ENCODE data around the gene ZNF620.
"Not testable (repeated sequence)": the region's sequence is repeated elsewhere in the genome, so short reads cannot be mapped to it uniquely, and the experiment has no call there.

The ZNF620 gene

GRCh38 chr3:40504636-40505430, 1.0 kb upstream of the ZNF620 start:
- DNase-seq, result peak; percentile 4

GRCh38 chr3:40511031-40511718, 5.3 kb downstream of the ZNF620 start:
- no peak for DNase-seq

GRCh38 chr3:40516201-40516600, 10.4 kb downstream of the ZNF620 start:
- no peak for DNase-seq

- DNase-seq, result no peak
These were observed 12.2 kb downstream of the ZNF620 start for GRCh38 chr3:40518067-40518466.

- no peak for DNase-seq
These were observed 13.0 kb downstream of the ZNF620 start for GRCh38 chr3:40518848-40519247.

GRCh38 chr3:40521254-40521653, 15.4 kb downstream of the ZNF620 start:
- no peak for DNase-seq

GRCh38 chr3:40523781-40524180, 17.9 kb downstream of the ZNF620 start:
- no peak for DNase-seq

DNA sequence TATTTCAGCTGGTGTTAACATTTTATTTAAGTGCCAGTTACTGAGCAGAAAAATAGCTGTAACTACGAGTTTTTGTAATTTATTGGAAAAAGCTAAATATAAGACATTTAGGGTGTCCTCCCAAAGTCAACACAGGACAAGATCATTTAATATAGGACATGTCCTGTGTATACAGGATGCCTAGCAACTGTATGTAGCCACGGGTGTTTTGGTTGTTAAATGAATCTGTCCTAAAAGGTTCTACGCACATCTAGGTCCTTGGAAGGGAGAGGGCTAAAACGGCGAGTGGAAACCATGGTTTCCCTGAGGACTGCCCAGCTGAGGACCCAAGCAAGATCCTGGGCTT, 18.4 kb downstream of the ZNF620 start:
- DNase-seq, result no peak

- DNase-seq, result peak; percentile 83
These were observed 18.9 kb downstream of the ZNF620 start, which contains the start of gene ZNF621 for GRCh38 chr3:40524568-40525285. ZNF621 (plus strand) TSS chr3:40524960; CDS start chr3:40525841, 881 bp downstream.

- no peak for DNase-seq
These were observed 22.6 kb downstream of the ZNF620 start for GRCh38 chr3:40528426-40528825.

DNA sequence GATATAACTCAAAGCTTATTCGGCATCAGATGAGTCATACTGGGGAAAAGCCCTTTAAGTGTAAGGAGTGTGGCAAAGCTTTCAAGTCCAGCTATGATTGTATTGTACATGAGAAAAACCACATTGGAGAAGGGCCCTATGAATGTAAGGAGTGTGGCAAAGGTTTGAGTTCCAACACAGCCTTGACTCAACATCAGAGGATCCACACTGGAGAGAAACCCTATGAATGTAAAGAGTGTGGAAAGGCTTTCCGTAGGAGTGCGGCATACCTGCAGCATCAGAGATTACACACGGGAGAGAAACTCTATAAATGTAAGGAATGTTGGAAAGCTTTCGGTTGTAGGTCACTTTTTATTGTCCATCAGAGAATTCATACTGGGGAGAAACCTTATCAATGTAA, 26.4 kb downstream of the ZNF620 start:
- no peak for DNase-seq

- no peak for DNase-seq
These were observed 28.4 kb downstream of the ZNF620 start for GRCh38 chr3:40534283-40534682.

DNA sequence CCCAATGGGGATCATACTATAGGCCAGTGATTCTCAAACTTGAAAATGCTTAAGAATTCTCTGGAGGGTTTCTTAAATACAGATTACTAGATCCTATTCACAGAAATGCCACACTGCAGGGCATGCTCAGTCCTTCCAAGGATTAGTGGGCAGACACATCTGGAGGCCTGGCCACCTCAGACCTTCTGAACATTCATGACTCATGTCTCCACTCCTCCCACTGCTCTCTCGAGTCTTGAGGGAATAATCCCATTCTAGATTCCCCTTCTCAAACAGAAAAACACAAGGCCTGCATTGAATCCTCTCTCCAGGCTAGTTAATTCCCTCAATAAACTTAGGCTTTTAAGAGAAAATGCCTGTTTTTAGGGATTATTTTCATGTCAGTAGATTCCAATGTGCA, 41.0 kb downstream of the ZNF620 start:
- DNase-seq, result no peak

GRCh38 chr3:40550167-40550566, 44.3 kb downstream of the ZNF620 start:
- DNase-seq, result no peak

DNA sequence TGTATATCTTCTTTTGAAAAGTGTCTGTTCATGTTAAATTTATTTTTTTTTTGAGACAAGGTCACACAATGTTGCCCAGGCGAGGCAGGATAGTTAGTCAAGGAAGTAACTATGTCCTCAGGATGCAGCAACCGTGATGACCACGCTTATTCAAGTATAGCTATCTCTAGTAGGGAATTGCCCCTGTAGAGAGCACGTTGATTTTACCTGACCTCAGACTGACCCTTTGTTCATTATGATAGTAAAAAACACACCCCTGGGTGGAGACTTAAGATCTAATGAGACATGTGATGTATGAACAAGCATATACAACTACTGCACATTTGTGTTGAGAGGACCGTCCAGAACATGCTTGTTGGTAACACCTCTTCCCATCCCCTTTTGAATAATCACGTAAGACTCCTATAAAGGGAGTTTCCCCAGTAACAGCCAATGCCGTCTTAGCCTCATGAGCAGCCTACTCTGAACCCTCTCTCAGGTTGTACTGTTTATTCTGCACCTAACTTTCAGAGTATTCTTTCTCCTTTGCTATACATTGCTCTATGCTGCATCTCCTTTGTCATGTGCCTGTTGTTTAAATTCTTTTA, 51.8 kb downstream of the ZNF620 start:
- DNase-seq, result no peak

GRCh38 chr3:40562482-40562881, 56.6 kb downstream of the ZNF620 start:
- not testable (repeated sequence) for DNase-seq

DNA sequence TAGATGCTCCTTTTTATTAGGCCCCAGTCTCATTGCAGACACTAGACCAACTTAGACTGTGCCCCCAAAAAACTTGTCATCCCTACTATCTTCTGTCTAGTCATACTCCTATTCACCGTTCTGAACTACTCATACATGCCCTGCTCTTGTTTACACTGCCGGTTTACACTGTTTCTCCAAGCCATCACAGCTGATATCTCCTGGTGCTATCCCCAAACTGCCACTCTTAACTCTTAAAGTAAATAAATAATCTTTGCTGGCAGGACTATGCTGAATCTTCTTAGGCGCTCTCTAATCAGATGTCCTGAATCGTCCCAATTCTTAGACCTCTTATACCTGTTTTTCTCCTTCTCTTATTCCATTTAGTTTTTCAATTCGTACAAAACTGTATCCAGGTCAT, 59.8 kb downstream of the ZNF620 start:
- DNase-seq, result not testable (repeated sequence)

GRCh38 chr3:40566694-40567093, 60.9 kb downstream of the ZNF620 start:
- DNase-seq, result no peak

Measured in stimulated activated CD4-positive, alpha-beta T cell treated with anti-CD3 and anti-CD28 coated beads, Interleukin-4, amount 100 ng/mL, for 24 hours (primary cell).